GM12878 (cell line): ENCODE measurements around the gene HOXD12. TPM values are rescaled to one million over a fixed set of nuclear protein-coding genes. Genes with fewer than 3 reads are reported as not detected.

Source experiments
- ATAC-seq: fragments of 200-7000 bp; cut with Tn5 transposase; 3 replicates; pipeline ENCODE4 v1.9.1; 2020; ENCODE audit warnings: mild to moderate bottlenecking, moderate library complexity
- BruUV-seq: library from RNA; stranded (reverse); fragments of 400-500 nt; replicated peaks from 2 replicates; lab custom pipeline; 2021; lab: Mats Ljungman, UMichigan
- CTCF ChIA-PET: fragments of 300-600 bp; sonication (Branson Sonifier 250); formaldehyde crosslinking; extraction: SDS; loops from one replicate; lab custom pipeline; 2021; ENCODE audit warnings: inconsistent platforms; lab: Yijun Ruan, JAX
- POLR2A ChIA-PET: fragments of 350-600 bp; formaldehyde crosslinking; extraction: SDS; loops from one replicate; lab custom pipeline; 2021; ENCODE audit warnings: inconsistent platforms; lab: Charles Lee
- RAD21 ChIA-PET: fragments of 300-600 bp; sonication (Branson Sonifier 250); formaldehyde crosslinking; loops from one replicate; lab custom pipeline; 2023; ENCODE audit warnings: antibody characterized with exemption; ENCODE audit not compliant: unreplicated experiment; lab: Charles Lee
- SMC1A ChIA-PET: fragments of 300-600 bp; sonication (Branson Sonifier 250); formaldehyde crosslinking; loops from one replicate; lab custom pipeline; 2023; ENCODE audit not compliant: unreplicated experiment, uncharacterized antibody; lab: Charles Lee
- DNase-seq: peaks from one replicate; pipeline ENCODE4 v3.0.0-alpha.2; 2011; ENCODE audit warnings: low read depth, low spot score
- FAIRE-seq: peaks from 3 replicates; lab custom pipeline; 2011; peaks lifted over from hg19 to GRCh38; lab: Jason Lieb, UNC
- H2AFZ ChIP-seq: 2 replicates; pipeline ENCODE4 v1.6.0; 2011; ENCODE audit warnings: low read depth, low read length, control low read depth; ENCODE audit not compliant: control insufficient read depth
- H3K27ac ChIP-seq: 2 replicates; pipeline ENCODE4 v1.5.1; 2011; ENCODE audit warnings: control low read depth; ENCODE audit not compliant: control insufficient read depth, insufficient read depth
- H3K27me3 ChIP-seq, 2 experiments: replicated peaks in 1 of 2; 2 replicates each; pipeline versions ENCODE4 v1.6.0 to v1.6.1; 2011; ENCODE audit warnings: low read length in 1 of 2; ENCODE audit not compliant: control insufficient read depth in 2 of 2, insufficient read depth in 2 of 2
- H3K36me3 ChIP-seq, 2 experiments: 2 replicates each; pipeline ENCODE4 v1.5.1; 2011; ENCODE audit warnings: low read length in 1 of 2; ENCODE audit not compliant: control insufficient read depth in 2 of 2, insufficient read depth in 2 of 2
- H3K4me1 ChIP-seq: 2 replicates; pipeline ENCODE4 v1.6.1; 2011; ENCODE audit warnings: mild to moderate bottlenecking, low read length, moderate library complexity, mixed read lengths; ENCODE audit not compliant: control insufficient read depth, insufficient read depth
- H3K4me2 ChIP-seq: 2 replicates; pipeline ENCODE4 v1.6.0; 2011; ENCODE audit warnings: control low read depth; ENCODE audit not compliant: control insufficient read depth, insufficient read depth
- H3K4me3 ChIP-seq: fragments of 200-600 bp; sonication (generic); 2 replicates; pipeline ENCODE4 v1.5.1; 2016
- H3K79me2 ChIP-seq: 2 replicates; pipeline ENCODE4 v1.6.0; 2011; ENCODE audit warnings: low read length; ENCODE audit not compliant: control insufficient read depth, insufficient read depth
- H3K9ac ChIP-seq: 2 replicates; pipeline ENCODE4 v1.8.0; 2011; ENCODE audit warnings: low read length, control low read depth, mixed read lengths; ENCODE audit not compliant: control insufficient read depth, insufficient read depth
- H3K9me3 ChIP-seq: replicated peaks from 3 replicates; pipeline ENCODE4 v1.5.1; 2011; ENCODE audit warnings: mild to moderate bottlenecking, low read length; ENCODE audit not compliant: control insufficient read depth, insufficient read depth
- H4K20me1 ChIP-seq: 2 replicates; pipeline ENCODE4 v1.6.0; 2011; ENCODE audit not compliant: control insufficient read depth, insufficient read depth
- CBX5 ChIP-seq: sonication (generic); IDR thresholded peaks from 2 replicates; pipeline ENCODE4 v1.6.1; 2016; ENCODE audit warnings: low read depth, moderate library complexity, mild to moderate bottlenecking, inconsistent platforms
- CEBPB ChIP-seq, 2 experiments: fragments of 150-350 bp in 1 of 2; IDR thresholded peaks; 2 replicates each; pipeline ENCODE4 v1.6.1; 2012 to 2014; ENCODE audit warnings: low read depth in 2 of 2, low read length in 2 of 2, borderline replicate concordance in 1 of 2, inconsistent platforms in 1 of 2
- EP300 ChIP-seq, 2 experiments: fragments of 150-350 bp in 1 of 2; IDR thresholded peaks; 2 replicates each; pipeline ENCODE4 v1.6.1; 2011 to 2012; ENCODE audit warnings: low read depth in 2 of 2, low read length in 2 of 2, borderline replicate concordance in 1 of 2, improper control_type of control experiment in 1 of 2, inconsistent platforms in 1 of 2; ENCODE audit not compliant: control insufficient read depth in 1 of 2
- GATAD2B ChIP-seq: fragments of 450-650 bp; conservative IDR thresholded peaks from 2 replicates; pipeline ENCODE4 v1.6.1; 2017; ENCODE audit warnings: low read depth, mild to moderate bottlenecking, moderate library complexity
- HDAC2 ChIP-seq: fragments of 200-600 bp; sonication (generic); IDR thresholded peaks from 2 replicates; pipeline ENCODE4 v1.6.1; 2017
- IRF3 ChIP-seq: fragments of 450-650 bp; IDR thresholded peaks from 2 replicates; pipeline ENCODE4 v1.6.1; 2014; ENCODE audit warnings: mild to moderate bottlenecking
- NRF1 ChIP-seq: conservative IDR thresholded peaks from 2 replicates; pipeline ENCODE4 v1.6.1; 2011; ENCODE audit warnings: mild to moderate bottlenecking, low read depth, low read length, improper control_type of control experiment
- SUPT20H ChIP-seq: IDR thresholded peaks from 2 replicates; pipeline ENCODE4 v1.6.1; 2011; ENCODE audit warnings: low read depth, mild to moderate bottlenecking, low read length, moderate library complexity, borderline replicate concordance; ENCODE audit not compliant: control insufficient read depth
- TAF1 ChIP-seq: IDR thresholded peaks from 2 replicates; pipeline ENCODE4 v1.6.1; 2011; ENCODE audit warnings: mild to moderate bottlenecking, low read depth, low read length, borderline replicate concordance
- TCF7 ChIP-seq: IDR thresholded peaks from 2 replicates; pipeline ENCODE4 v1.6.1; 2014; ENCODE audit warnings: antibody characterized with exemption, borderline replicate concordance
- ZNF687 ChIP-seq: fragments of 450-650 bp; IDR thresholded peaks from 2 replicates; pipeline ENCODE4 v1.6.1; 2017; ENCODE audit warnings: mild to moderate bottlenecking, moderate library complexity
- WGBS: methylation state at CpG from one replicate; pipeline ENCODE4 v1.1.6; 2016; ENCODE audit warnings: low lambda C conversion rate; ENCODE audit not compliant: insufficient replicate concordance, insufficient coverage; ENCODE audit errors: missing lambda C conversion rate; 5-methylcytosine and 5-hydroxymethylcytosine counted together
- in situ Hi-C: fragments of 300-500 bp; cut with MboI; formaldehyde crosslinking; loops from 9 replicates; pipeline ENCODE4 v1.14.3; 2018; ENCODE audit warnings: mixed read lengths
- intact Hi-C: fragments of 100-400 bp; cut with micrococcal nuclease; formaldehyde crosslinking; loops from one replicate; pipeline ENCODE4 v1.14.2; 2022; ENCODE audit not compliant: unreplicated experiment
- polyA plus RNA-seq, 11 experiments: library from polyadenylated mRNA; depleted of rRNA in 4 of 11; unstranded in 6 of 11; stranded (reverse) in 5 of 11; fragments of >200 nt; fragmentation: Nextera tagmentation in 4 of 11; fragmentation: Illumina TruSeq in 1 of 11; extraction: Ambion mirVana in 4 of 11; extraction: Trizol in 1 of 11; gene quantifications; 1 replicate in 1 of 11; 2 replicates in 10 of 11; pipeline versions ENCODE4 v1.2.1 to v1.2.3, GENCODE V29; 2011 to 2016; ENCODE audit warnings: inconsistent platforms in 2 of 11, missing spikeins in 2 of 11, low read depth in 1 of 11
- total RNA-seq, 4 experiments: library from RNA; depleted of rRNA in 3 of 4; stranded (reverse); fragments of >200 nt in 3 of 4; fragmentation: Illumina TruSeq in 1 of 4; extraction: Trizol in 1 of 4; gene quantifications; 2 replicates each; pipeline versions ENCODE4 v1.2.1 to v1.2.3, GENCODE V29; 2013 to 2021
- TF ChIP-seq, protein P1 (sequence below): IDR thresholded peaks from 2 replicates; pipeline ENCODE4 v1.6.1; 2012; ENCODE audit warnings: low read depth, low read length, improper control_type of control experiment

Gene HOXD12
- total and polyA plus RNA-seq, 10 of the 15 experiments (the other 5 are each of a cell fraction or from before 2014, with no cell fraction given): not detected

DNA sequence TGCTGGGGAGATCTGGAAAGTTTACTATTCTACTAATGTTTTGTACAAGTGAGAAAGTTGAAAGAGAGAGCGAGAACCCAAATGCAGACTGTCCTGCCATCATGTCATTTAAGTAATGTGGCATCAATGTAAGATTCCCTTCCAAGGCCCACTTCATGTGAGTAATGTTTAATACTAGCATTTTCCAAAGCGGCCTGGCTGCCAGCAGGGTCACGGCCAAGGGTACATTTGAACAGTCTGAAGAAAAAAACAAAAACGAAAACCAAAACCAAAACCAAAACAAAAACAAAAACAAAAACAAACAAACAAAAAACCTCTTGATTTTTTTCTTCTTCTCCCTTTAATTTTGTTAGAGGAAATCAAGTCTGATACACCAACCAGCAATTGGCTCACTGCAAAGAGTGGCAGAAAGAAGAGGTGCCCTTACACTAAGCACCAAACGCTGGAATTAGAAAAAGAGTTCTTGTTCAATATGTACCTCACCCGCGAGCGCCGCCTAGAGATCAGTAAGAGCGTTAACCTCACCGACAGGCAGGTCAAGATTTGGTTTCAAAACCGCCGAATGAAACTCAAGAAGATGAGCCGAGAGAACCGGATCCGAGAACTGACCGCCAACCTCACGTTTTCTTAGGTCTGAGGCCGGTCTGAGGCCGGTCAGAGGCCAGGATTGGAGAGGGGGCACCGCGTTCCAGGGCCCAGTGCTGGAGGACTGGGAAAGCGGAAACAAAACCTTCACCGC lies 19.2 kb downstream of the HOXD12 start (continued):
- TF ChIP-seq IRF3 (no peak), GATAD2B (no peak), TCF7 (no peak)
- TF ChIP-seq, protein P1, sequence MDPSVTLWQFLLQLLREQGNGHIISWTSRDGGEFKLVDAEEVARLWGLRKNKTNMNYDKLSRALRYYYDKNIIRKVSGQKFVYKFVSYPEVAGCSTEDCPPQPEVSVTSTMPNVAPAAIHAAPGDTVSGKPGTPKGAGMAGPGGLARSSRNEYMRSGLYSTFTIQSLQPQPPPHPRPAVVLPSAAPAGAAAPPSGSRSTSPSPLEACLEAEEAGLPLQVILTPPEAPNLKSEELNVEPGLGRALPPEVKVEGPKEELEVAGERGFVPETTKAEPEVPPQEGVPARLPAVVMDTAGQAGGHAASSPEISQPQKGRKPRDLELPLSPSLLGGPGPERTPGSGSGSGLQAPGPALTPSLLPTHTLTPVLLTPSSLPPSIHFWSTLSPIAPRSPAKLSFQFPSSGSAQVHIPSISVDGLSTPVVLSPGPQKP: no peak
- TF ChIP-seq, all 136 proteins: peak for 2

DNA sequence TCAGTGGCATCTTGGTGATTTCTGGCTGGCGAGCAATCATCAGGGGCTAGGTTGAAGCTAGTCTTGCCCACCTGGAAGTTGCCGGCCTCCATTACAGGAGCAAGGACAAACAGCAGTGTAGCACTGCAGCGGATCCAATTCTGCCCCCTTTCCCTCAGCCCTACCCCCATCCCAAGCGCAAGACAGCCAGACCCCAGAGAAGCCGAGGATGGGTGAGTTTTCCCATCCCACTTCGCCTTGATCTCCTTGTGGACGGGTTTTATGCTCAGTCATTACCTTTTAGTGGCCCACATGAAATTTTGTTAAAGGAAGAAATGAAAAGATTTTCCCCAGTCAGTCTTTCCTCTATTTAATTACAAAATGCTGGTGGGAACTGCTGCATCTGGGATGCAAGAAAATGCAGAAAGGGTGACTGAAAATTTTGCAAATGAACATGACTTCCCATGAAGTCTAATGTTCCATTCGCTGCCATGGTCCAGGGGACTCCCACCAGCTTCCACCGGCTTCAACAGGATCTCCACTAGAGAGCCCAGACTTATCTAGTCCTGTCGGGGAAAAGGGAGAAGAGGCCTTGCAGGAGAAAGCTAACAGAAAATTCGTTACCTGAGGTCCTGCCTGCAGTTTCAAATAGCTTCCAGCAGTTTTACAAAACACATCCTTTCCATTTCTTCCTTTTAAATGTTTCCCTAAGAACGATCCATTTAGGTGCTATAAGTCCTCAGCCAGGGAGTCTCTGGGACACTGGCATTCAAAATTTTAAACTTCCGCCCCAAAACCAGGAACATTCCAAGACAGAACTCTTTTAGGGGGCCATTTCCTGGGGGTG lies 21.0 kb downstream of the HOXD12 start:
- CTCF ChIA-PET: interaction anchor here (0.6 to 1.4 kb wide), 5 partner anchors 10 to 531 kb away, joined by 3 to 7 read pairs (median 4); no protein-coding TSS in a partner anchor
- TF ChIP-seq HDAC2: no peak
- TF ChIP-seq TAF1: no peak
- TF ChIP-seq CEBPB (IDR thresholded peaks at IDR 0.05; ENCODE audit: borderline replicate concordance in 1 of 2, low read depth in 2 of 2, low read length in 2 of 2): no peak
- TF ChIP-seq CBX5: no peak
- no peak for TF ChIP-seq EP300 (IDR thresholded peaks at IDR 0.05; ENCODE audit: borderline replicate concordance in 1 of 2, control insufficient read depth in 1 of 2, low read depth in 2 of 2, low read length in 2 of 2)
- no peak for TF ChIP-seq ZNF687
- no peak for TF ChIP-seq NRF1
- no peak for TF ChIP-seq SUPT20H

More for the DNA sequence above, 21.0 kb downstream of the HOXD12 start:
- FAIRE-seq (no peak), DNase-seq (no peak), ATAC-seq (no peak)
- Histone ChIP-seq H2AFZ (no peak overlapping the region), H3K4me1 (no peaks in the 10 kb centered on the region), H3K36me3 (no peaks in the 10 kb centered on the region), H3K4me2 (no peak overlapping the region), H4K20me1 (no peaks in the 10 kb centered on the region), H3K27ac (no peak overlapping the region), H3K9me3 (peaks cover 1% of the 10 kb centered on the region; the same call in 1 of the 3 replicates), H3K27me3 (peaks cover 7 to 37% of the 10 kb centered on the region in 2 experiments), H3K4me3 (no peak overlapping the region), H3K79me2 (no peaks in the 10 kb centered on the region), H3K9ac (no peak overlapping the region)
- 23% methylated on average over 13 of the region's 13 CpGs for WGBS
- ChIA-PET SMC1A (no interaction called here), RAD21 (no interaction called here), POLR2A (no interaction called here)
- in situ Hi-C loops (loop anchor here (10.0 kb wide), 1 partner anchor 704 kb away; no protein-coding TSS in a partner anchor), intact Hi-C loops (no loop called here)
- no TSS peak for BruUV-seq
